ENCODE results near the gene TSPEAR.

DNA sequence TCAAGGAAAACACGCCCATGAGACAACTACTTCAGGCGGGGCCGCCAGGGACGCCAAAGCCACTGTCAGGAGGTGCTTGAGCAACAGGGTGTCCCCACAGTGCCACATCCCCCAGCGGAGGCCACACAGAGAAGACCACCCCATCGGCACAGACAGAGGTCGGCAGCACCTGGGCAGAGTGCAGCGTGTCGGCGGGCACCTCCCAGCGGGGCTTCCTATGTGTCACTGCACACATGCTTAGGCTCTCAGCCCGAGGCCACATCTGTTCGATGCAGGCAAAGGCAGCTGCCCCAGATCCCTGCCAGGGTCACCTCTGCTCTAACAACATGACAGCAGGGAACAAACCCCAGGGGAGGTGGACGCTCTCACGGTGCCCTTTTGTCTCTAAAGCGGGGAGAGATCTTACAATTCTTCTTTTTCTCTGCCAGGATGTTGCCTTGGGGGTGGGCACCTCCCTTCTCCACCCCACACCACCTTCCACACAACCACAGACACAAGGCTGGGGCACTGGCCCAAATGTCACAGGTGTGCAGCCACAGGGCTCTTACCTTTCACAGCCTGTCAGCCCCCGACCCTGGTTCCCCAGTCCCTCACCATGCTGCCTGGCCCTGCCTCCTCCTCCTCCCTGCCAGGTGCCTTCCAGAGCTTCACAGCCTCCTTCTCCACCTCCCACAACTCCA, 95.3 kb downstream of the TSPEAR start:
- TF ChIP-seq EZH2phosphoT487 (IDR thresholded peaks at IDR 0.05; ENCODE audit: borderline replicate concordance, low read length): no peak
- TF ChIP-seq, protein P1, sequence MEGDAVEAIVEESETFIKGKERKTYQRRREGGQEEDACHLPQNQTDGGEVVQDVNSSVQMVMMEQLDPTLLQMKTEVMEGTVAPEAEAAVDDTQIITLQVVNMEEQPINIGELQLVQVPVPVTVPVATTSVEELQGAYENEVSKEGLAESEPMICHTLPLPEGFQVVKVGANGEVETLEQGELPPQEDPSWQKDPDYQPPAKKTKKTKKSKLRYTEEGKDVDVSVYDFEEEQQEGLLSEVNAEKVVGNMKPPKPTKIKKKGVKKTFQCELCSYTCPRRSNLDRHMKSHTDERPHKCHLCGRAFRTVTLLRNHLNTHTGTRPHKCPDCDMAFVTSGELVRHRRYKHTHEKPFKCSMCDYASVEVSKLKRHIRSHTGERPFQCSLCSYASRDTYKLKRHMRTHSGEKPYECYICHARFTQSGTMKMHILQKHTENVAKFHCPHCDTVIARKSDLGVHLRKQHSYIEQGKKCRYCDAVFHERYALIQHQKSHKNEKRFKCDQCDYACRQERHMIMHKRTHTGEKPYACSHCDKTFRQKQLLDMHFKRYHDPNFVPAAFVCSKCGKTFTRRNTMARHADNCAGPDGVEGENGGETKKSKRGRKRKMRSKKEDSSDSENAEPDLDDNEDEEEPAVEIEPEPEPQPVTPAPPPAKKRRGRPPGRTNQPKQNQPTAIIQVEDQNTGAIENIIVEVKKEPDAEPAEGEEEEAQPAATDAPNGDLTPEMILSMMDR (IDR thresholded peaks at IDR 0.05; ENCODE audit: low read depth, low read length, poor library complexity, severe bottlenecking): no peak

Data from DOHH2 (cell line).